Measurements from ENCODE around the gene ANAPC13. TPM values are rescaled to one million over a fixed set of nuclear protein-coding genes. Genes with fewer than 3 reads are reported as not detected.
A peak's percentile ranks its signal among the peaks of the same experiment; 100 is the strongest.

ANAPC13 gene
- total and polyA plus RNA-seq, 2 of the 13 experiments (the other 11 are each of a cell fraction or from before 2014, with no cell fraction given): 48.7 to 69.1 TPM

GRCh38 chr3:134485718-134486576 is at the start of gene ANAPC13, which contains the start of gene CEP63 (continued):
- TF ChIP-seq ZUFSP (CRISPR knock-in tag; IDR thresholded peaks at IDR 0.05; ENCODE audit: borderline replicate concordance): no peak
- TF ChIP-seq, protein P1, sequence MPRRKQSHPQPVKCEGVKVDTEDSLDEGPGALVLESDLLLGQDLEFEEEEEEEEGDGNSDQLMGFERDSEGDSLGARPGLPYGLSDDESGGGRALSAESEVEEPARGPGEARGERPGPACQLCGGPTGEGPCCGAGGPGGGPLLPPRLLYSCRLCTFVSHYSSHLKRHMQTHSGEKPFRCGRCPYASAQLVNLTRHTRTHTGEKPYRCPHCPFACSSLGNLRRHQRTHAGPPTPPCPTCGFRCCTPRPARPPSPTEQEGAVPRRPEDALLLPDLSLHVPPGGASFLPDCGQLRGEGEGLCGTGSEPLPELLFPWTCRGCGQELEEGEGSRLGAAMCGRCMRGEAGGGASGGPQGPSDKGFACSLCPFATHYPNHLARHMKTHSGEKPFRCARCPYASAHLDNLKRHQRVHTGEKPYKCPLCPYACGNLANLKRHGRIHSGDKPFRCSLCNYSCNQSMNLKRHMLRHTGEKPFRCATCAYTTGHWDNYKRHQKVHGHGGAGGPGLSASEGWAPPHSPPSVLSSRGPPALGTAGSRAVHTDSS (CRISPR knock-in tag; conservative IDR thresholded peaks at IDR 0.05): no peak
- TF ChIP-seq ZNF713 (CRISPR knock-in tag; IDR thresholded peaks at IDR 0.05): no peak
- TF ChIP-seq RFXANK (CRISPR knock-in tag; IDR thresholded peaks at IDR 0.05): peak; percentile 72; the same call in 1 of the 2 replicates
- TF ChIP-seq CREB1 (IDR thresholded peaks at IDR 0.05): peak; percentile 54
- TF ChIP-seq CREB1 (CRISPR knock-in tag; IDR thresholded peaks at IDR 0.05): peak; percentile 63
- TF ChIP-seq ZNF644 (CRISPR knock-in tag; IDR thresholded peaks at IDR 0.05; ENCODE audit: low read depth): no peak
- TF ChIP-seq ZKSCAN1 (IDR thresholded peaks at IDR 0.05; ENCODE audit: low read length): no peak; the same call in 1 of the 2 replicates
- no peak for TF ChIP-seq KDM4B (CRISPR knock-in tag; IDR thresholded peaks at IDR 0.05)
- TF ChIP-seq HHEX (CRISPR knock-in tag; IDR thresholded peaks at IDR 0.05): no peak
- TF ChIP-seq ZFYVE20 (CRISPR knock-in tag; IDR thresholded peaks at IDR 0.05; ENCODE audit: borderline replicate concordance, low read depth): no peak
- TF ChIP-seq ZNF382 (CRISPR knock-in tag; IDR thresholded peaks at IDR 0.05; ENCODE audit: borderline replicate concordance): no peak
- TF ChIP-seq, protein P2, sequence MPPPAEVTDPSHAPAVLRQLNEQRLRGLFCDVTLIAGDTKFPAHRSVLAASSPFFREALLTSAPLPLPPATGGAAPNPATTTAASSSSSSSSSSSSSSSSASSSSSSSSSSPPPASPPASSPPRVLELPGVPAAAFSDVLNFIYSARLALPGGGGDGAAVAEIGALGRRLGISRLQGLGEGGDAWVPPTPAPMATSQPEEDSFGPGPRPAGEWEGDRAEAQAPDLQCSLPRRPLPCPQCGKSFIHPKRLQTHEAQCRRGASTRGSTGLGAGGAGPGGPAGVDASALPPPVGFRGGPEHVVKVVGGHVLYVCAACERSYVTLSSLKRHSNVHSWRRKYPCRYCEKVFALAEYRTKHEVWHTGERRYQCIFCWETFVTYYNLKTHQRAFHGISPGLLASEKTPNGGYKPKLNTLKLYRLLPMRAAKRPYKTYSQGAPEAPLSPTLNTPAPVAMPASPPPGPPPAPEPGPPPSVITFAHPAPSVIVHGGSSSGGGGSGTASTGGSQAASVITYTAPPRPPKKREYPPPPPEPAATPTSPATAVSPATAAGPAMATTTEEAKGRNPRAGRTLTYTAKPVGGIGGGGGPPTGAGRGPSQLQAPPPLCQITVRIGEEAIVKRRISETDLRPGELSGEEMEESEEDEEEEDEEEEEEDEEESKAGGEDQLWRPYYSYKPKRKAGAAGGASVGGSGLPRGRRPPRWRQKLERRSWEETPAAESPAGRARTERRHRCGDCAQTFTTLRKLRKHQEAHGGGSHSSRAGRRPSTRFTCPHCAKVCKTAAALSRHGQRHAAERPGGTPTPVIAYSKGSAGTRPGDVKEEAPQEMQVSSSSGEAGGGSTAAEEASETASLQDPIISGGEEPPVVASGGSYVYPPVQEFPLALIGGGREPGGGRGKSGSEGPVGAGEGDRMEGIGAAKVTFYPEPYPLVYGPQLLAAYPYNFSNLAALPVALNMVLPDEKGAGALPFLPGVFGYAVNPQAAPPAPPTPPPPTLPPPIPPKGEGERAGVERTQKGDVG (CRISPR knock-in tag; IDR thresholded peaks at IDR 0.05; ENCODE audit: borderline replicate concordance): peak; percentile 74
- TF ChIP-seq, protein P3, sequence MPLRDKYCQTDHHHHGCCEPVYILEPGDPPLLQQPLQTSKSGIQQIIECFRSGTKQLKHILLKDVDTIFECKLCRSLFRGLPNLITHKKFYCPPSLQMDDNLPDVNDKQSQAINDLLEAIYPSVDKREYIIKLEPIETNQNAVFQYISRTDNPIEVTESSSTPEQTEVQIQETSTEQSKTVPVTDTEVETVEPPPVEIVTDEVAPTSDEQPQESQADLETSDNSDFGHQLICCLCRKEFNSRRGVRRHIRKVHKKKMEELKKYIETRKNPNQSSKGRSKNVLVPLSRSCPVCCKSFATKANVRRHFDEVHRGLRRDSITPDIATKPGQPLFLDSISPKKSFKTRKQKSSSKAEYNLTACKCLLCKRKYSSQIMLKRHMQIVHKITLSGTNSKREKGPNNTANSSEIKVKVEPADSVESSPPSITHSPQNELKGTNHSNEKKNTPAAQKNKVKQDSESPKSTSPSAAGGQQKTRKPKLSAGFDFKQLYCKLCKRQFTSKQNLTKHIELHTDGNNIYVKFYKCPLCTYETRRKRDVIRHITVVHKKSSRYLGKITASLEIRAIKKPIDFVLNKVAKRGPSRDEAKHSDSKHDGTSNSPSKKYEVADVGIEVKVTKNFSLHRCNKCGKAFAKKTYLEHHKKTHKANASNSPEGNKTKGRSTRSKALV (CRISPR knock-in tag; IDR thresholded peaks at IDR 0.05): peak; percentile 13; the same call in 1 of the 2 replicates
- peak; percentile 54; the same call in 1 of the 2 replicates for TF ChIP-seq HOXA9 (CRISPR knock-in tag; IDR thresholded peaks at IDR 0.05; ENCODE audit: borderline replicate concordance)
- peak; percentile 91 for TF ChIP-seq KAT8 (CRISPR knock-in tag; IDR thresholded peaks at IDR 0.05)
- 0 out of 2 replicates have a peak, but pooled peaks have one; percentile 22 for TF ChIP-seq ZNF510 (CRISPR knock-in tag; IDR thresholded peaks at IDR 0.05; ENCODE audit: low read depth)
- 0 out of 2 replicates have a peak, but pooled peaks have one; percentile 57 for TF ChIP-seq TBP (CRISPR knock-in tag; IDR thresholded peaks at IDR 0.05)
- TF ChIP-seq THAP11 (CRISPR knock-in tag; IDR thresholded peaks at IDR 0.05): peak; percentile 86
- no peak; the same call in 1 of the 2 replicates for TF ChIP-seq ATF3 (CRISPR knock-in tag; IDR thresholded peaks at IDR 0.05)
- TF ChIP-seq REL (CRISPR knock-in tag; conservative IDR thresholded peaks at IDR 0.05): peak; percentile 48; the same call in 1 of the 2 replicates
- TF ChIP-seq KLF9 (CRISPR knock-in tag; IDR thresholded peaks at IDR 0.05; ENCODE audit: low read depth): no peak

Measured in HepG2 (cell line).